Germinal center (tissue), 1 donor: ENCODE results near the gene CYB5RL.
"Not testable (repeated sequence)": the region's sequence is repeated elsewhere in the genome, so short reads cannot be mapped to it uniquely, and the experiment has no call there.

ENCODE experiments used
- DNase-seq: peaks from one replicate; pipeline ENCODE4 v3.0.0; 2012; ENCODE audit warnings: mixed read lengths, low spot score

The CYB5RL gene, protein sequence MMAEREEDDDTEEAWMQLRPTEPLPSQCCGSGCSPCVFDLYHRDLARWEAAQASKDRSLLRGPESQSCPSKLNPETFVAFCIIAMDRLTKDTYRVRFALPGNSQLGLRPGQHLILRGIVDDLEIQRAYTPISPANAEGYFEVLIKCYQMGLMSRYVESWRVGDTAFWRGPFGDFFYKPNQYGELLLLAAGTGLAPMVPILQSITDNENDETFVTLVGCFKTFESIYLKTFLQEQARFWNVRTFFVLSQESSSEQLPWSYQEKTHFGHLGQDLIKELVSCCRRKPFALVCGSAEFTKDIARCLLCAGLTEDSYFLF

DNA sequence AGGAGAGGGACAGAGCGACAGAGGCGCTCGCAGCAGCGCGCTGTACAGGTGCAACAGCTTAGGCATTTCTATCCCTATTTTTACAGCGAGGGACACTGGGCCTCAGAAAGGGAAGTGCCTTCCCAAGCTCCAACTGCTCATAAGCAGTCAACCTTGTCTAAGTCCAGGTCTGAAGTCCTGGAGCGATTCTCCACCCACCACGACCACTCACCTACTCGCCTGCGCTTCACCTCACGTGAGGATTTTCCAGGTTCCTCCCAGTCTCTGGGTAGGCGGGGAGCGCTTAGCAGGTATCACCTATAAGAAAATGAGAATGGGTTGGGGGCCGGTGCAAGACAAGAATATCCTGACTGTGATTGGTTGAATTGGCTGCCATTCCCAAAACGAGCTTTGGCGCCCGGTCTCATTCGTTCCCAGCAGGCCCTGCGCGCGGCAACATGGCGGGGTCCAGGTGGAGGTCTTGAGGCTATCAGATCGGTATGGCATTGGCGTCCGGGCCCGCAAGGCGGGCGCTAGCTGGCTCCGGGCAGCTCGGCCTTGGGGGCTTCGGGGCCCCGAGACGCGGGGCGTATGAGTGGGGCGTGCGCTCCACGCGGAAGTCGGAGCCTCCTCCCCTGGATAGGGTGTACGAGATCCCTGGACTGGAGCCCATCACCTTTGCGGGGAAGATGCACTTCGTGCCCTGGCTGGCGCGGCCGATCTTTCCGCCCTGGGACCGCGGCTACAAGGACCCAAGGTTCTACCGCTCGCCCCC, at the start of gene CYB5RL, which contains the start of gene MRPL37:
Gene CYB5RL, minus strand, starts transcription at position 266 of the 754 bp plus-strand sequence. CDS start 4,414 bp downstream, outside the sequence.
Gene MRPL37, plus strand, starts transcription at position 403 of the 754 bp plus-strand sequence. Its CDS starts 77 bp downstream, at position 480.
- DNase-seq, result peak; percentile 99

GRCh38 chr1:54248966-54249365, 49.1 kb upstream of the CYB5RL start:
- DNase-seq, result no peak

- no peak for DNase-seq
Measured at GRCh38 chr1:54247863-54248515, 48.2 kb upstream of the CYB5RL start.

DNA sequence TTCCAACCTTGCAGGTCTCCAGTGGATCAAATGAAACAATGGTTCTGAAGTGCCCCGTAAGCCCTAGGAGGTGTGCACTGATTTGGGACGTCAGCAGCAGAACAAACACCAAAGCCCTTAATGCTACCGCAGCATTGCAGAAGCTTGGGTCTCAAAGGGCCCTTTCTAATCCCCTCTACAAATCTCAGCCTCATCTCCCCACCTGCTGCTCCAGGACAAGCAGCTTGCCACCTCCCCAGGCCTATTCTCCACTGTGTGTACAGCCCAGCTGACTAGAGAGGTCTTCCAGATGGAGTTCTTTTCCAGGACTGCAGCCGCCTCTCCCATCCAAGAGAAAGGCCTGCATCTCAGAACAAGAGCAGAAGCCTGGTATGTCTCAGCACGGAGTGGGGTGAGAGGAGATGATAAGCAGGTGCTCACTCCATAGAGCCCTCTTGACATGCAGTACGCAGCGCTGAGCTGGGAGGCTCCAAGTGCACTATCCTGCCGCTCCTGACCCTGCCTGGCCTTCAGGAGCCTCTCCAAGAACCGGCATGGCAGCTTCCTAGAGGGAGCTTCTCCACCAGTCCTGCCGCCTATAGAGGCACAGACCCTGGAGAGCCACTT, 46.4 kb upstream of the CYB5RL start:
- no peak for DNase-seq

DNA sequence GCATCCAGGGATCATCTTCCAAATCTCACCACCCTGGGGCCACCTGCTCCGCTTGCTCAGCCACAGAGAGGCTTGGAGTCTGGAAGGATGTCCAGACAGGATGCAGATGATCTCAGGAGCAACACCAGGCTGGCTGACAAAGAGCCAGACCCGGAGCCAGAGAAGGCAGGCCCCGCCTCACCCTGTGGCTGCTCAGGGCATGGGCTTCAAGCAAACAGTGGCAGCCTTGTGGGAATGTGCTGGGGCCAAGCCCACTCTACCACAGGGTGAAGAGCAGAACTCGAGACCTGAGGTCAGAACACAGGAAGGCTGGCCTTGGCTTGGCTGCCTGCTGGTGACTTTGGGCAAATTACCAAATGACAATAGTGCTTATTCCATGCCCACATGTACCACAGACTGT, 45.7 kb upstream of the CYB5RL start:
- no peak for DNase-seq

- no peak for DNase-seq
Measured at GRCh38 chr1:54244655-54245054, 44.8 kb upstream of the CYB5RL start.

- no peak for DNase-seq
Measured at GRCh38 chr1:54243022-54243421, 43.2 kb upstream of the CYB5RL start.

- DNase-seq, result no peak
Measured at GRCh38 chr1:54241364-54241763, 41.5 kb upstream of the CYB5RL start.

DNA sequence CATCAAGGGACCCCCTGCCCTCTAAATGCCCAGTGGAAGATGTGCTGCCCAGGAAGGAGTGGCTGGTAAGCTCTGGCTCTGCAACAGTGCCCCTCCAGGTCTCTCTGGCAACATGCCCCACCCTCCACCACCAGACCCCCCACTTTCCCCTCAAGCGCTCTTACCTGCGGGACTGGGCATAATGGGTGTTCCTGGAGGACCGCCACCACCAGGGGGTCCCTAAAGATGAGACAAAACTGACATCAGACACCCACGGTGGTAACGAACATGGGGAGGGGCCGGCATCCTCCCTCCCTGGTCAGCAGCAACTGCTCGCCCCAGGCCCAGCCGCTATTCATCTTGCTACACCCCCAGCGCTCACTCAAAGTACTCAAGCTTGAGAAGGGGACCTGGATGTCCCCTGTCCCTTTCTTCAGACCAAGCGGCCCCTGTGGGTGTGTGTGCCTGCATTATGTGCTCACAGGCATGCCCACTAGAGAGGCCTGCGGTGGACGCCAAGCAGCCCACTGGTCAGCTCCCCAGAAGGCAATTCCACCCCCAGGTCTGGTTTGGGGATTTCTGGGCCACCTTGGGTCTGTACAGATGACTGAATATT, 41.0 kb upstream of the CYB5RL start:
- DNase-seq, result no peak

DNA sequence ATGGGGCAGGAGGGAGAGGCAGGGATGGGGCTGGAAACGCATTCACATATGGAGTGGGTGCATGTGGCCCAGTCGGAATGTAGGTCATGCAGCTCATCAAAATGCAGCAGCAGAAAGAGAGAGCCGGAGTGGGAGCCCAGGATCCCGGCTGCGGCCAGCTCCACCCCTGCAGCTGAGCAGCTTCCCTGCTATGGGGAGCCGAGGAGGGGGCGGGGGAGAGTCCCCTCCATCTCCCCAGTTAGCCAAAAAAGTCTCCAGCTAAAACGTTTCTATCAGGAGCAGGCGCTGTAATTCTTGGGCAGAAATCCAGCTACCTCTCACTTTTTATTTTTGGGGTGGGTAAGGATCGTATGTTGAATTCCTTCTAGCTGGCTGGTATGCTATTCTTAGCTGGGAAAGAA, 39.8 kb upstream of the CYB5RL start:
- DNase-seq, result no peak

GRCh38 chr1:54239035-54239383, 39.2 kb upstream of the CYB5RL start:
- DNase-seq, result no peak

GRCh38 chr1:54238353-54239034, 38.7 kb upstream of the CYB5RL start:
- no peak for DNase-seq

GRCh38 chr1:54237586-54237985, 37.8 kb upstream of the CYB5RL start:
- DNase-seq, result no peak

DNA sequence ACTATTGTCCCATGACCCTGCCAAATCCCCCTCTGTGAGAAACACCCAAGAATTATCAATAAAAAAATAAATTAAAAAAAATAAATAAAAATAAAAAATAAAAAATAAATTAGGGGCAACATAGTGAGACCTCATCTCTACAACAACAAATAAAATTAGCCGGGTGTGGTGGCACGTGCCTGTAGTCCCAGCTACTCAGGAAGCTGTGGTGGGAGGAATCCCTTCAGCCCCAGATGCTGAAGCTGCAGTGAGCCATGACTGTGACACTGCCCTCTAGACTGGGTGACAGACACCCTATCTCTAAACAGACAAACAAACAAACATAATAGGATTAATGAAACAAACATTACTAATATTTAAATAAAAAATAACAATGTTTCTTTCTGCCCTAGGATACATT, 34.5 kb upstream of the CYB5RL start:
- DNase-seq, result no peak

GRCh38 chr1:54233196-54233595, 33.4 kb upstream of the CYB5RL start:
- not testable (repeated sequence) for DNase-seq

GRCh38 chr1:54230507-54231339, 30.9 kb upstream of the CYB5RL start:
- DNase-seq, result no peak

- no peak for DNase-seq
Measured at GRCh38 chr1:54229281-54229891, 29.6 kb upstream of the CYB5RL start.

GRCh38 chr1:54228638-54229079, 28.8 kb upstream of the CYB5RL start:
- no peak for DNase-seq

DNA sequence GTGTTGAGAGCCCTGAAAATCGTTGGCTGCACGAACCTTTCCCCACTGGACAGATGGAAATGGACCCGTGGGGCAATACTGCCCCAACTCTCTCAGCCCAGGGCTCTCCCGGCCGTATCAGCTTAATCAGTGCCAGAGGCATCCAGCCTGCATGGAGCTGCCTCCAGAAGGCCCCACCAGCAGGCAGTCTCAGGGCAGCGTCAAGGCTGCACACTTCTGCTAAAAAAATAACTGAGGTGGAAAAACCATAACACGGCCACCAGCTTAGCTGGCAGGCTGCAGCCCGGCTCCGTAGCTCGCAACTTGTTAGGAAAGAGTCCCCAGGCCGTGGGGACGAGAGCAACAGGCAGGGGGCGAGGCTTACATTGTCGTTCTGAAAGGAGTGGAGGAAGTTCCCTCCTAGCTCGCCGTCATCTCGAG, 28.1 kb upstream of the CYB5RL start:
- DNase-seq, result no peak

- no peak for DNase-seq
Measured at GRCh38 chr1:54227091-54227602, 27.3 kb upstream of the CYB5RL start.
